ENCODE results near the gene ADRB2. TPM values are rescaled to one million over a fixed set of nuclear protein-coding genes. Genes with fewer than 3 reads are reported as not detected.

The ADRB2 gene
- total and polyA plus RNA-seq, 2 experiments from 2014 or later = 7.3 to 10.9 TPM

- no peak overlapping the region for H3K4me3 ChIP-seq
- no peak for DNase-seq (ENCODE audit: low read depth in 1 of 2, low spot score in 1 of 2)
- H3K27ac ChIP-seq = no peak overlapping the region
- peaks cover 44% of the 10 kb centered on the region for H3K4me1 ChIP-seq (ENCODE audit: low read depth)
- H3K36me3 ChIP-seq = no peaks in the 10 kb centered on the region
- H3K9me3 ChIP-seq (ENCODE audit: low read depth) = no peaks in the 10 kb centered on the region
- no peak for TF ChIP-seq CTCF (IDR thresholded peaks at IDR 0.05; ENCODE audit: low read depth, low read length)
- H3K27me3 ChIP-seq = no peaks in the 10 kb centered on the region
These were observed 15.6 kb upstream of the ADRB2 start for GRCh38 chr5:148810823-148811222.

GRCh38 chr5:148811756-148812155, 14.7 kb upstream of the ADRB2 start:
- Histone ChIP-seq H3K9me3 (ENCODE audit: low read depth) (no peaks in the 10 kb centered on the region), H3K27ac (no peak overlapping the region), H3K36me3 (no peaks in the 10 kb centered on the region), H3K4me3 (no peak overlapping the region), H3K4me1 (ENCODE audit: low read depth) (peaks cover 39% of the 10 kb centered on the region), H3K27me3 (no peaks in the 10 kb centered on the region)
- no peak for TF ChIP-seq CTCF (IDR thresholded peaks at IDR 0.05; ENCODE audit: low read depth, low read length)
- no peak for DNase-seq (ENCODE audit: low read depth in 1 of 2, low spot score in 1 of 2)

- H3K4me1 ChIP-seq (ENCODE audit: low read depth) = peaks cover 21% of the 10 kb centered on the region
- no peak overlapping the region for H3K4me3 ChIP-seq
- no peak overlapping the region for H3K27ac ChIP-seq
- H3K36me3 ChIP-seq = no peaks in the 10 kb centered on the region
- H3K27me3 ChIP-seq = no peaks in the 10 kb centered on the region
- DNase-seq (ENCODE audit: low read depth in 1 of 2, low spot score in 1 of 2) = no peak
- no peaks in the 10 kb centered on the region for H3K9me3 ChIP-seq (ENCODE audit: low read depth)
- no peak for TF ChIP-seq CTCF (IDR thresholded peaks at IDR 0.05; ENCODE audit: low read depth, low read length)
These were observed 11.3 kb upstream of the ADRB2 start for GRCh38 chr5:148815086-148815485.

GRCh38 chr5:148815578-148815977, 10.8 kb upstream of the ADRB2 start:
- no peak overlapping the region for H3K4me3 ChIP-seq
- H3K9me3 ChIP-seq (ENCODE audit: low read depth) = no peaks in the 10 kb centered on the region
- no peaks in the 10 kb centered on the region for H3K27me3 ChIP-seq
- no peaks in the 10 kb centered on the region for H3K36me3 ChIP-seq
- peaks cover 16% of the 10 kb centered on the region for H3K4me1 ChIP-seq (ENCODE audit: low read depth)
- TF ChIP-seq CTCF (IDR thresholded peaks at IDR 0.05; ENCODE audit: low read depth, low read length) = no peak
- no peak for DNase-seq (ENCODE audit: low read depth in 1 of 2, low spot score in 1 of 2)
- no peak overlapping the region for H3K27ac ChIP-seq

GRCh38 chr5:148816357-148816756, 10.1 kb upstream of the ADRB2 start:
- Histone ChIP-seq H3K9me3 (ENCODE audit: low read depth) (no peaks in the 10 kb centered on the region), H3K27ac (no peak overlapping the region), H3K36me3 (no peaks in the 10 kb centered on the region), H3K4me1 (ENCODE audit: low read depth) (peaks cover 15% of the 10 kb centered on the region), H3K27me3 (no peaks in the 10 kb centered on the region), H3K4me3 (no peak overlapping the region)
- no peak for TF ChIP-seq CTCF (IDR thresholded peaks at IDR 0.05; ENCODE audit: low read depth, low read length)
- DNase-seq (ENCODE audit: low read depth in 1 of 2, low spot score in 1 of 2) = no peak

GRCh38 chr5:148816782-148817181, 9.6 kb upstream of the ADRB2 start:
- no peaks in the 10 kb centered on the region for H3K27me3 ChIP-seq
- H3K27ac ChIP-seq = no peak overlapping the region
- no peaks in the 10 kb centered on the region for H3K9me3 ChIP-seq (ENCODE audit: low read depth)
- H3K4me1 ChIP-seq (ENCODE audit: low read depth) = peaks cover 15% of the 10 kb centered on the region
- H3K36me3 ChIP-seq = no peaks in the 10 kb centered on the region
- no peak for DNase-seq (ENCODE audit: low read depth in 1 of 2, low spot score in 1 of 2)
- TF ChIP-seq CTCF (IDR thresholded peaks at IDR 0.05; ENCODE audit: low read depth, low read length) = no peak
- H3K4me3 ChIP-seq = no peak overlapping the region

All from cardiac muscle cell (in vitro differentiated cells and primary cell).